Stomach (tissue), 9 donors: ENCODE data around the gene SLC49A4. TPM values are rescaled to one million over a fixed set of nuclear protein-coding genes. Genes with fewer than 3 reads are reported as not detected.

Experiments
- DNase-seq, 2 donors: peaks; one replicate each; pipeline versions ENCODE4 v3.0.0 to v3.0.0-alpha.2; 2013 to 2019
- H3K27ac ChIP-seq, 5 donors: fragments of 200-600 bp in 4 of 5; sonication (generic) in 4 of 5; one replicate each; pipeline ENCODE4 v1.5.1; 2013 to 2019; ENCODE audit warnings: mild to moderate bottlenecking in 1 of 5, moderate library complexity in 1 of 5
- H3K27me3 ChIP-seq, 3 donors: fragments of 200-600 bp; sonication (generic); one replicate each; pipeline ENCODE4 v1.5.1; 2017 to 2019; ENCODE audit warnings: mixed run types in 1 of 3
- H3K36me3 ChIP-seq, 4 donors: fragments of 200-600 bp; sonication (generic); 1 replicate in 3 of 4; 2 replicates in 1 of 4; pipeline ENCODE4 v1.5.1; 2016 to 2019
- H3K4me1 ChIP-seq, 4 donors: fragments of 200-600 bp; sonication (generic); one replicate each; pipeline ENCODE4 v1.5.1; 2016 to 2019
- H3K4me3 ChIP-seq, 4 donors: fragments of 200-600 bp; sonication (generic) in 3 of 4; one replicate each; pipeline ENCODE4 v1.5.1; 2016 to 2019; ENCODE audit warnings: mild to moderate bottlenecking in 1 of 4
- H3K9me3 ChIP-seq, 4 donors: fragments of 200-600 bp; sonication (generic); one replicate each; pipeline ENCODE4 v1.5.1; 2016 to 2019
- EP300 ChIP-seq: sonication (generic); formaldehyde crosslinking; IDR thresholded peaks from one replicate; pipeline ENCODE4 v1.6.1; 2017; ENCODE audit warnings: antibody characterized with exemption
- POLR2A ChIP-seq, 4 donors: fragments of 450-650 bp; IDR thresholded peaks; one replicate each; pipeline ENCODE4 v1.6.1; 2016; ENCODE audit warnings: antibody characterized with exemption in 4 of 4, control low read depth in 2 of 4, mild to moderate bottlenecking in 1 of 4, moderate library complexity in 1 of 4
- POLR2AphosphoS5 ChIP-seq, 3 donors: sonication (generic); formaldehyde crosslinking; IDR thresholded peaks; one replicate each; pipeline ENCODE4 v1.6.1; 2016; ENCODE audit warnings: antibody characterized with exemption in 3 of 3
- whole genome bisulfite sequencing, 5 donors: extraction: QIAGEN DNeasy Blood & Tissue Kit in 3 of 5; methylation state at CpG; one replicate each; pipeline versions ENCODE4 v1.1.5 to v1.1.7; 2013 to 2018; 5-methylcytosine and 5-hydroxymethylcytosine counted together
- intact Hi-C: fragments of 100-400 bp; cut with DNase I; formaldehyde crosslinking; loops from one replicate; pipeline ENCODE4 v1.15.1; 2023; ENCODE audit warnings: low total_unique reads
- polyA plus RNA-seq, 3 donors: library from polyadenylated mRNA; stranded (reverse); fragments of 200-250 nt; gene quantifications; one replicate each; pipeline ENCODE4 v1.2.3, GENCODE V29; 2013
- total RNA-seq, 5 donors: library from RNA; depleted of rRNA; stranded (reverse); fragments of >200 nt; gene quantifications; one replicate each; pipeline versions ENCODE4 v1.1.0 to v1.2.3, GENCODE V29; 2014 to 2016
- TF ChIP-seq, protein P1 (sequence below), 7 experiments: fragments of 450-650 bp in 4 of 7; fragments of 200-600 bp in 3 of 7; sonication (generic) in 3 of 7; IDR thresholded peaks; one replicate each; pipeline ENCODE4 v1.5.1; 2016 to 2019; ENCODE audit warnings: antibody characterized with exemption in 7 of 7, control low read depth in 2 of 7, mild to moderate bottlenecking in 1 of 7
- donor health status: healthy with polysubstance abuse.
- donor health status: Bipolar disorder and iron deficiency.
- donor health status: healthy.

SLC49A4 gene
- total and polyA plus RNA-seq, 8 donors = 0.31 to 28.8 (median 3.6) TPM

DNA sequence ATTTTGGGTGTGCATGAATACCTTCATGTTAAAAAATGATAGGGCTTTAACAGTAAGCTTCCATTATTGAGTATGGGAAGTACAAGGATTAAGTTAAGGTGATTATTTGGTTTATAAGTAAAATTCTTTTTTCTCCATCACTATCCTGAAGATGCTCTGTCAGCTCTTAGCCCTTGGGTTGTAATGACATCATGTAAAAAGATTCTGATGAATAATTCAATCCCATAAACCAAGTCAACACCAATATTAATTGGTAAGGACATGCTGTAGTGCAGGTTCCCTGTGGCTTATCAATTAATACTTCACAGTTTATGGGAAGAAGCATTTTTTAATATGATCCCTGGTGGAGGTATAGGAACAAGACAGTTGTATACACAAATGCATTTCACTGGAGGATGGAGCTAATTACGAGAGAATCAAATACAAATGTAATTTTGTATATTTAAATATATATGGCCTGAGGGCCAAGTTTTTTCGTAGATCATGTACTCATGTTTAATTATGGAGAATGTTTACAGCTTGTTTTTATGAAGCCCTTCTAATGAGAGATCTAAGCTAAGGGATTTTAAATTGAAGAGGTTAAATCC lies 87.6 kb downstream of the SLC49A4 start:
- Histone ChIP-seq H3K9me3 (no peaks in the 10 kb centered on the region), H3K36me3 (peaks cover 0 to 36% (median 23%) of the 10 kb centered on the region in 4 donors), H3K4me3 (no peak overlapping the region), H3K27me3 (no peaks in the 10 kb centered on the region), H3K27ac (no peak overlapping the region), H3K4me1 (no peaks in the 10 kb centered on the region)
- intact Hi-C loops = no loop called here
- TF ChIP-seq POLR2A (IDR thresholded peaks at IDR 0.05) = no peak
- no peak for TF ChIP-seq EP300
- TF ChIP-seq POLR2AphosphoS5 (IDR thresholded peaks at IDR 0.05) = no peak
- TF ChIP-seq, protein P1, sequence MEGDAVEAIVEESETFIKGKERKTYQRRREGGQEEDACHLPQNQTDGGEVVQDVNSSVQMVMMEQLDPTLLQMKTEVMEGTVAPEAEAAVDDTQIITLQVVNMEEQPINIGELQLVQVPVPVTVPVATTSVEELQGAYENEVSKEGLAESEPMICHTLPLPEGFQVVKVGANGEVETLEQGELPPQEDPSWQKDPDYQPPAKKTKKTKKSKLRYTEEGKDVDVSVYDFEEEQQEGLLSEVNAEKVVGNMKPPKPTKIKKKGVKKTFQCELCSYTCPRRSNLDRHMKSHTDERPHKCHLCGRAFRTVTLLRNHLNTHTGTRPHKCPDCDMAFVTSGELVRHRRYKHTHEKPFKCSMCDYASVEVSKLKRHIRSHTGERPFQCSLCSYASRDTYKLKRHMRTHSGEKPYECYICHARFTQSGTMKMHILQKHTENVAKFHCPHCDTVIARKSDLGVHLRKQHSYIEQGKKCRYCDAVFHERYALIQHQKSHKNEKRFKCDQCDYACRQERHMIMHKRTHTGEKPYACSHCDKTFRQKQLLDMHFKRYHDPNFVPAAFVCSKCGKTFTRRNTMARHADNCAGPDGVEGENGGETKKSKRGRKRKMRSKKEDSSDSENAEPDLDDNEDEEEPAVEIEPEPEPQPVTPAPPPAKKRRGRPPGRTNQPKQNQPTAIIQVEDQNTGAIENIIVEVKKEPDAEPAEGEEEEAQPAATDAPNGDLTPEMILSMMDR (IDR thresholded peaks at IDR 0.05) = no peak
- WGBS, 5 donors = 93 to 99% (median 96%) methylated on average over 2 of the region's 2 CpGs
- no peak for DNase-seq

DNA sequence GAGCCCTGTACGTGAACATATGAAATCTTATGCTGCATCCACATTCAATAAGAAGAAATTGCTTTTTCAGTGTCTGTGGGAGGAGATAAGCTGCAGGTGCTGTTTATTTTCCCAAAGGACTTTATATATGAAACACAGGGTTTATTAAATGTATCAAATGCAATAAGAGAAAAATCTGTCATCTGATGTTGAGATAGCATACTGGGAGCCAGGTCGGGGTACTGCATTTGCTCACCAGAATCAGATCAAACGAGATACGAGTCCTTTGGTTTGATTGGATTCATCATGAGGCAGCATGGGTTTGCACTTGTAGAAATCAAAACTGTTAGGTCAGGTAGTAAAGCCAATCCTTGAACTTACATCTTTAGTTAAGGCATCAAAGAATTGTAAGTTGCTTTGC lies 91.4 kb downstream of the SLC49A4 start:
- Histone ChIP-seq H3K27ac (no peak overlapping the region), H3K36me3 (peaks cover 0 to 13% (median 8%) of the 10 kb centered on the region in 4 donors), H3K9me3 (no peaks in the 10 kb centered on the region), H3K27me3 (no peaks in the 10 kb centered on the region), H3K4me3 (no peak overlapping the region), H3K4me1 (peaks cover 0 to 17% (median 4%) of the 10 kb centered on the region in 4 donors)
- DNase-seq = no peak
- 91 to 96% (median 94%) methylated on average over 4 of the region's 4 CpGs for WGBS, 5 donors
- intact Hi-C loops = no loop called here
- TF ChIP-seq, protein P1 (IDR thresholded peaks at IDR 0.05) = no peak
- TF ChIP-seq POLR2AphosphoS5 (IDR thresholded peaks at IDR 0.05) = no peak
- no peak for TF ChIP-seq POLR2A (IDR thresholded peaks at IDR 0.05)
- no peak for TF ChIP-seq EP300

DNA sequence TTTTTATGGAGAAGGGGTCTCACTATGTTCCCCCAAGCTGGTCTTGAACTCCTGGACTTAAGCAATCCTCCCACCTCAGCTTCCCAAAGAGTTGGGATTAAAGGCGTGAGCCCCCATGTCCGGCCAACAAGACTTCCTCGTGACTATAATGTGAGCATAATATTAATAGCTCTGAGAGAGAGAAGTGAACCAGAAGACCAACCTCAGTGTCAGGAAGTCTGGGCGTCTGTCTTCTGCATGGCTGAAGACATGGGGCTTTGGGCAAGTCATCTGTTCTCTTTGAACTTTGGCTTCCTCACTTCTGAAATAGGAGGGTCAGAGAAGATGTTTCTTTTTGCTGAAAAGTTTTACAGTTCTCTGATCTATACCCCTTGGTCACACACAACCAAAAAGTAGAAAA lies 92.1 kb downstream of the SLC49A4 start:
- no peaks in the 10 kb centered on the region for H3K9me3 ChIP-seq
- no peak overlapping the region for H3K27ac ChIP-seq
- no peak for DNase-seq
- WGBS, 5 donors = 85 to 89% (median 87%) methylated on average over 4 of the region's 4 CpGs
- no peak overlapping the region for H3K4me3 ChIP-seq
- no peaks in the 10 kb centered on the region for H3K27me3 ChIP-seq
- peaks cover 0 to 17% (median 4%) of the 10 kb centered on the region in 4 donors for H3K4me1 ChIP-seq
- intact Hi-C loops = no loop called here
- H3K36me3 ChIP-seq = peaks cover 0 to 9% (median 2%) of the 10 kb centered on the region in 4 donors
- TF ChIP-seq POLR2AphosphoS5 (IDR thresholded peaks at IDR 0.05) (no peak), EP300 (no peak), POLR2A (IDR thresholded peaks at IDR 0.05) (no peak)
- TF ChIP-seq, protein P1 (IDR thresholded peaks at IDR 0.05) = no peak

DNA sequence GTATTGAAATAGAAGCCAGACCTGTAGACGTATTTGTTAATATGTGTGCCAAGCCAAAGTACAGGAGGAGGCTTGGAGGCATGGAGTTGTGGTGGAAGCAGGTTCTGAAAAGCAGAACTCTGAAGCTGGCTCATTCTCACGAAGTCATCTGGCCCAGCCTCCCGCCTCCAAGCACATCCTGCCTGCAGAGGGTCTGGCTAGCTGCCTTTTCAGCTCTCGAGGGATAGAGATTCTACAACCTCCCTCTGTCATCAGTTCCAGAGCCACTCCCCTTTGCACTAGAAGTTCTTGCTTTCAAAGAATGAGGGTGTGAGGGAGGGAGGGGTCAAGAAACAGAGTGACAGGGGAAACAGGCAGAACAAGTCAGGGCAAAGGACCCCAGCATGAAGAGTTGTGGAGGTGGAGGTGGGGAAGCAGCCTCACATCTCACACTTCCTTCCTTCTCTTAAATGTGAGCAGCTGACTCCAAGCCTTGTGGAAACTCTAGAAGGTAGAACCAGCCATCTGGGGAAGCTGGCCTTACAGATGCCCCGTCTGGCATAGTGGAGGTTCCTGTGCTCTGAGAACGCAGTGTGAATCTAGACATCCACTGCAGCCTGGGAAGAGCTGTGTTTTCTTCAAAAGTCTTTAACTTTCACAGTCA lies 95.3 kb downstream of the SLC49A4 start:
- H3K27me3 ChIP-seq = no peaks in the 10 kb centered on the region
- no peak overlapping the region for H3K4me3 ChIP-seq
- peaks cover 0 to 9% (median 0%) of the 10 kb centered on the region in 4 donors for H3K36me3 ChIP-seq
- peaks cover 0 to 22% (median 4%) of the 10 kb centered on the region in 4 donors for H3K4me1 ChIP-seq
- DNase-seq = peak in 1 of 2 donors; percentile 91
- WGBS, 5 donors = 28 to 41% (median 33%) methylated on average over 6 of the region's 6 CpGs
- H3K27ac ChIP-seq = no peak overlapping the region
- TF ChIP-seq, protein P1 (IDR thresholded peaks at IDR 0.05) = no peak
- TF ChIP-seq POLR2A (IDR thresholded peaks at IDR 0.05) = no peak
- no peak for TF ChIP-seq POLR2AphosphoS5 (IDR thresholded peaks at IDR 0.05)
- TF ChIP-seq EP300 = no peak
- intact Hi-C loops = no loop called here
- no peaks in the 10 kb centered on the region for H3K9me3 ChIP-seq
